Measurements from ENCODE around the gene POTEF. TPM values are rescaled to one million over a fixed set of nuclear protein-coding genes. Genes with fewer than 3 reads are reported as not detected.
"Not testable (repeated sequence)": the region's sequence is repeated elsewhere in the genome, so short reads cannot be mapped to it uniquely, and the experiment has no call there.

POTEF gene
- total RNA-seq, 1 donor from 2014 or later, result not detected

GRCh38 chr2:130139331-130140280 lies 10.6 kb upstream of the POTEF start:
- ATAC-seq; DNase-seq (ENCODE audit: missing footprints); intact Hi-C loops (cut with DNase I): not testable (repeated sequence)

GRCh38 chr2:130138841-130139251 lies 9.8 kb upstream of the POTEF start:
- ATAC-seq; DNase-seq (ENCODE audit: missing footprints); intact Hi-C loops (cut with DNase I): not testable (repeated sequence)

- DNase-seq (ENCODE audit: missing footprints); intact Hi-C loops (cut with DNase I); ATAC-seq: not testable (repeated sequence)
Observed at GRCh38 chr2:130138326-130138725, 9.3 kb upstream of the POTEF start.

- ATAC-seq; DNase-seq (ENCODE audit: missing footprints); intact Hi-C loops (cut with DNase I): not testable (repeated sequence)
Observed at GRCh38 chr2:130137118-130137517, 8.1 kb upstream of the POTEF start.

- DNase-seq (ENCODE audit: missing footprints); ATAC-seq; intact Hi-C loops (cut with DNase I): not testable (repeated sequence)
Observed at GRCh38 chr2:130136546-130136945, 7.5 kb upstream of the POTEF start.

- ATAC-seq (no peak), DNase-seq (ENCODE audit: missing footprints) (no peak)
- intact Hi-C loops (cut with DNase I), result no loop called here
Observed at GRCh38 chr2:130135692-130136541, 6.9 kb upstream of the POTEF start.

GRCh38 chr2:130128464-130128863 lies 558 bp downstream of the POTEF start:
- DNase-seq (ENCODE audit: missing footprints); ATAC-seq; intact Hi-C loops (cut with DNase I): not testable (repeated sequence)

GRCh38 chr2:130127726-130128125 lies 1.3 kb downstream of the POTEF start:
- ATAC-seq; DNase-seq (ENCODE audit: missing footprints); intact Hi-C loops (cut with DNase I): not testable (repeated sequence)

GRCh38 chr2:130120924-130121323 lies 8.1 kb downstream of the POTEF start:
- ATAC-seq; intact Hi-C loops (cut with DNase I); DNase-seq (ENCODE audit: missing footprints): not testable (repeated sequence)

GRCh38 chr2:130102597-130103363 lies 26.2 kb downstream of the POTEF start:
- intact Hi-C loops (cut with DNase I); ATAC-seq; DNase-seq (ENCODE audit: missing footprints): not testable (repeated sequence)

GRCh38 chr2:130062645-130063044 lies 66.4 kb downstream of the POTEF start:
- intact Hi-C loops (cut with DNase I), result not testable (repeated sequence)

GRCh38 chr2:130059982-130060381 lies 69.0 kb downstream of the POTEF start:
- ATAC-seq; intact Hi-C loops (cut with DNase I); DNase-seq (ENCODE audit: missing footprints): not testable (repeated sequence)

More at GRCh38 chr2:130062645-130063044, 66.4 kb downstream of the POTEF start:
- DNase-seq (ENCODE audit: missing footprints); ATAC-seq: not testable (repeated sequence)

GRCh38 chr2:130056336-130056735 lies 72.7 kb downstream of the POTEF start:
- intact Hi-C loops (cut with DNase I); ATAC-seq; DNase-seq (ENCODE audit: missing footprints): not testable (repeated sequence)

GRCh38 chr2:130053217-130053911 lies 75.7 kb downstream of the POTEF start:
- DNase-seq (ENCODE audit: missing footprints); intact Hi-C loops (cut with DNase I); ATAC-seq: not testable (repeated sequence)

GRCh38 chr2:130052376-130052775 lies 76.6 kb downstream of the POTEF start:
- DNase-seq (ENCODE audit: missing footprints); ATAC-seq; intact Hi-C loops (cut with DNase I): not testable (repeated sequence)

GRCh38 chr2:130048422-130048821 lies 80.6 kb downstream of the POTEF start:
- ATAC-seq; intact Hi-C loops (cut with DNase I); DNase-seq (ENCODE audit: missing footprints): not testable (repeated sequence)

- DNase-seq (ENCODE audit: missing footprints); intact Hi-C loops (cut with DNase I); ATAC-seq: not testable (repeated sequence)
Observed at GRCh38 chr2:130038265-130038603, 90.8 kb downstream of the POTEF start.

GRCh38 chr2:130025931-130026330 lies 103.1 kb downstream of the POTEF start:
- DNase-seq (ENCODE audit: missing footprints); ATAC-seq; intact Hi-C loops (cut with DNase I): not testable (repeated sequence)
